Loucy (cell line): Measurements from ENCODE around the gene PGBD5.

Experiments used
- H2AFZ ChIP-seq: fragments of 200-600 bp; sonication (generic); 2 replicates; pipeline ENCODE4 v1.6.0; 2016; ENCODE audit warnings: antibody characterized with exemption, mild to moderate bottlenecking, low read length, moderate library complexity
- H3F3A ChIP-seq: fragments of 200-600 bp; 2 replicates; pipeline ENCODE4 v1.6.0; 2016; ENCODE audit warnings: antibody characterized with exemption, low read depth, mild to moderate bottlenecking
- H3K27me3 ChIP-seq: fragments of 200-600 bp; sonication (generic); 2 replicates; pipeline ENCODE4 v1.6.1; 2014; ENCODE audit warnings: low read length, mild to moderate bottlenecking; ENCODE audit not compliant: insufficient read depth, poor library complexity, severe bottlenecking
- H3K36me3 ChIP-seq: fragments of 200-600 bp; sonication (generic); 2 replicates; pipeline ENCODE4 v1.6.1; 2016; ENCODE audit warnings: low read length; ENCODE audit not compliant: insufficient read depth
- H3K4me1 ChIP-seq: fragments of 200-600 bp; sonication (generic); 2 replicates; pipeline ENCODE4 v1.5.1; 2014; ENCODE audit warnings: low read length, mild to moderate bottlenecking; ENCODE audit not compliant: insufficient read depth, poor library complexity, severe bottlenecking
- H3K4me2 ChIP-seq: fragments of 200-600 bp; sonication (generic); 2 replicates; pipeline ENCODE4 v1.6.0; 2014; ENCODE audit warnings: antibody characterized with exemption, low read length, low read depth, mild to moderate bottlenecking; ENCODE audit not compliant: poor library complexity, severe bottlenecking
- H3K4me3 ChIP-seq: fragments of 200-600 bp; sonication (generic); 2 replicates; pipeline ENCODE4 v1.5.1; 2014; ENCODE audit warnings: low read length, mild to moderate bottlenecking, mixed read lengths; ENCODE audit not compliant: poor library complexity, severe bottlenecking
- H3K79me2 ChIP-seq: fragments of 200-600 bp; sonication (generic); 2 replicates; pipeline ENCODE4 v1.6.1; 2014; ENCODE audit warnings: low read length; ENCODE audit not compliant: insufficient read depth
- H3K9ac ChIP-seq: fragments of 200-600 bp; sonication (generic); 2 replicates; pipeline ENCODE4 v1.6.0; 2014; ENCODE audit warnings: mild to moderate bottlenecking, low read depth, low read length, moderate library complexity; ENCODE audit not compliant: poor library complexity, severe bottlenecking
- H3K9me2 ChIP-seq: fragments of 200-600 bp; sonication (generic); replicated peaks from 2 replicates; pipeline ENCODE4 v1.6.1; 2016; ENCODE audit warnings: low read depth, low read length, mixed read lengths
- H3K9me3 ChIP-seq: fragments of 200-600 bp; sonication (generic); 2 replicates; pipeline ENCODE4 v1.6.1; 2014; ENCODE audit warnings: mild to moderate bottlenecking, antibody characterized with exemption, low read length, low read depth; ENCODE audit not compliant: insufficient read depth
- H4K20me1 ChIP-seq: fragments of 200-600 bp; sonication (generic); 2 replicates; pipeline ENCODE4 v1.6.0; 2014; ENCODE audit warnings: antibody characterized with exemption, low read length, mild to moderate bottlenecking; ENCODE audit not compliant: insufficient read depth, poor library complexity, severe bottlenecking
- CTCF ChIP-seq: fragments of 200-600 bp; sonication (generic); conservative IDR thresholded peaks from 2 replicates; pipeline ENCODE4 v1.5.1; 2014; ENCODE audit warnings: mild to moderate bottlenecking, antibody characterized with exemption, low read length
- EZH2phosphoT487 ChIP-seq: fragments of 200-600 bp; IDR thresholded peaks from 2 replicates; pipeline ENCODE4 v1.6.1; 2018; ENCODE audit warnings: antibody characterized with exemption, mild to moderate bottlenecking, moderate library complexity, borderline replicate concordance

The PGBD5 gene

GRCh38 chr1:230328342-230329015, 97.7 kb downstream of the PGBD5 start:
- Histone ChIP-seq H2AFZ (no peak overlapping the region), H4K20me1 (no peaks in the 10 kb centered on the region), H3K4me2 (no peak overlapping the region), H3K4me3 (no peak overlapping the region), H3F3A (no peaks in the 10 kb centered on the region), H3K36me3 (no peaks in the 10 kb centered on the region), H3K9ac (no peak overlapping the region), H3K9me2 (no peaks in the 10 kb centered on the region), H3K79me2 (no peaks in the 10 kb centered on the region), H3K4me1 (no peaks in the 10 kb centered on the region), H3K27me3 (no peaks in the 10 kb centered on the region), H3K9me3 (no peaks in the 10 kb centered on the region)
- TF ChIP-seq EZH2phosphoT487 = no peak
- no peak for TF ChIP-seq CTCF

- H3K4me2 ChIP-seq = no peak overlapping the region
- no peaks in the 10 kb centered on the region for H3F3A ChIP-seq
- H2AFZ ChIP-seq = no peak overlapping the region
- no peaks in the 10 kb centered on the region for H3K36me3 ChIP-seq
- no peaks in the 10 kb centered on the region for H3K9me2 ChIP-seq
- no peaks in the 10 kb centered on the region for H3K79me2 ChIP-seq
- no peak for TF ChIP-seq EZH2phosphoT487
- TF ChIP-seq CTCF = no peak
- H3K4me1 ChIP-seq = no peaks in the 10 kb centered on the region
- no peak overlapping the region for H3K4me3 ChIP-seq
- no peak overlapping the region for H3K9ac ChIP-seq
- no peaks in the 10 kb centered on the region for H3K27me3 ChIP-seq
- H4K20me1 ChIP-seq = no peaks in the 10 kb centered on the region
- no peaks in the 10 kb centered on the region for H3K9me3 ChIP-seq
These were observed 98.2 kb downstream of the PGBD5 start for GRCh38 chr1:230327892-230328284.

GRCh38 chr1:230326971-230327891, 98.9 kb downstream of the PGBD5 start:
- H2AFZ ChIP-seq = no peak overlapping the region
- no peak overlapping the region for H3K4me2 ChIP-seq

More at GRCh38 chr1:230326971-230327891, 98.9 kb downstream of the PGBD5 start:
- H3F3A ChIP-seq = no peaks in the 10 kb centered on the region
- no peaks in the 10 kb centered on the region for H3K4me1 ChIP-seq
- no peaks in the 10 kb centered on the region for H3K27me3 ChIP-seq
- no peaks in the 10 kb centered on the region for H3K79me2 ChIP-seq
- no peaks in the 10 kb centered on the region for H3K9me3 ChIP-seq
- no peak overlapping the region for H3K4me3 ChIP-seq
- no peak for TF ChIP-seq EZH2phosphoT487
- TF ChIP-seq CTCF = no peak
- no peaks in the 10 kb centered on the region for H4K20me1 ChIP-seq
- H3K36me3 ChIP-seq = no peaks in the 10 kb centered on the region
- no peaks in the 10 kb centered on the region for H3K9me2 ChIP-seq
- H3K9ac ChIP-seq = no peak overlapping the region
